ENCODE results near the gene HSPA1A. TPM values are rescaled to one million over a fixed set of nuclear protein-coding genes. Genes with fewer than 3 reads are reported as not detected.
A peak's percentile ranks its signal among the peaks of the same experiment; 100 is the strongest.

HSPA1A gene
- total RNA-seq, 1 donor: 132 TPM

DNA sequence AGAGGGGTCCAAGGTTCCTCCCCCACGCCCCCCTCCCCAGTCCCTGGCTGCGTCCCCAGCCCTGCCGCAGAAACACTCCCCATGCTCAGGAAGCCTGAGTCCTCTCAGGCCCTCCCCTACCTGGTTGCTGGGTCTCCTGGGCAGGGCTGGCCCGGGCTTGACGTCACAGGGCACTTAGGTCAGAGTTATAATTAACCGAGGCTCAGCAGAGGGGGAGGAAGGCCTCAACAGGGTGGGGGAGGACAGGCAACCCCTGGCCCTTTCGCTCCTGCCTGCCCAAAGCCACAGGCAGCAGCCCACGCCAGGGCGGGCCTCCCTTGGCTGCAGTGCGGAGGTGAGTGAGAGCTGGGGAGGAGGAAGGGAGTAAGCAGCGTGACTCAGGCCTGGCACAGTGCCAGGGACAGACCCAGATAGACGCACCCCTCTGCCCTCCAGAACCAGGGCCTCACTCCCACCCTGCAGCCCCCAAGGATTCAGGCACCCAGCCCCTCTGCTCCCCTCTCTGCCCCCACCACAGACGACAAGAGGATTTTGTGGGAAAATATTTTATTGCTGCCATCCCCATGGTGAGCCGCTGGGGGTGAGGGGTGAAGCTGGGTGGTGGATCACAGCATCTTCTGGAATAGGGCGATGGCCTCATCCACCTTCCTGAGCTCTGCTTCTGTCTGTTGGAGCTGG is 38.2 kb upstream of the HSPA1A start, which contains the start of gene VWA7:
Gene VWA7, minus strand, starts transcription at position 340 of the 678 bp plus-strand sequence. CDS start 549 bp downstream, outside the sequence.
- no peak within 1 kb of the TSS for H3K4me3 ChIP-seq (ENCODE audit: low read depth, low read length)
- DNase-seq (ENCODE audit: low read depth): peak; percentile 66
- TF ChIP-seq, protein P1, sequence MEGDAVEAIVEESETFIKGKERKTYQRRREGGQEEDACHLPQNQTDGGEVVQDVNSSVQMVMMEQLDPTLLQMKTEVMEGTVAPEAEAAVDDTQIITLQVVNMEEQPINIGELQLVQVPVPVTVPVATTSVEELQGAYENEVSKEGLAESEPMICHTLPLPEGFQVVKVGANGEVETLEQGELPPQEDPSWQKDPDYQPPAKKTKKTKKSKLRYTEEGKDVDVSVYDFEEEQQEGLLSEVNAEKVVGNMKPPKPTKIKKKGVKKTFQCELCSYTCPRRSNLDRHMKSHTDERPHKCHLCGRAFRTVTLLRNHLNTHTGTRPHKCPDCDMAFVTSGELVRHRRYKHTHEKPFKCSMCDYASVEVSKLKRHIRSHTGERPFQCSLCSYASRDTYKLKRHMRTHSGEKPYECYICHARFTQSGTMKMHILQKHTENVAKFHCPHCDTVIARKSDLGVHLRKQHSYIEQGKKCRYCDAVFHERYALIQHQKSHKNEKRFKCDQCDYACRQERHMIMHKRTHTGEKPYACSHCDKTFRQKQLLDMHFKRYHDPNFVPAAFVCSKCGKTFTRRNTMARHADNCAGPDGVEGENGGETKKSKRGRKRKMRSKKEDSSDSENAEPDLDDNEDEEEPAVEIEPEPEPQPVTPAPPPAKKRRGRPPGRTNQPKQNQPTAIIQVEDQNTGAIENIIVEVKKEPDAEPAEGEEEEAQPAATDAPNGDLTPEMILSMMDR (IDR thresholded peaks at IDR 0.05; ENCODE audit: insufficient read depth, low read depth, low read length): no peak

DNA sequence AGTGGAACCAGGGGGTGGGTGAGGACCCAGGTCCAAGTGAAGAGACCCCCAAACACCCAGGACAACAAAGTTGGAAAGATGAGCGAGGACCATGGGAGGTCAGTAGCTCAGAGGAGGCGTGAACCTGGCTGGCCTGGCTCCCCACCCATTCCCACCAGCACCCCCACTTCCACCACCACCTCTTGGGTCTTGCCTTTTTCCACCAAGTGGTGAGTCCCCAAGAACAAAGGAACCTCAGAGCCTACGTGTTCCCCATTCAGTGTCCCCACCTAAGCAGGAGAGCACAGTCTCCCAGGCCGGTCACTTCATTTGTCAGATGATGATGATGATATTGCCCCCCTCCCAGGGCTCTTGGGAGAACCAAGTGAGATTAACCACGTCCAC is 37.7 kb upstream of the HSPA1A start:
- DNase-seq (ENCODE audit: low read depth): no peak
- H3K4me3 ChIP-seq (ENCODE audit: low read depth, low read length): no peak overlapping the region
- TF ChIP-seq, protein P1 (IDR thresholded peaks at IDR 0.05; ENCODE audit: insufficient read depth, low read depth, low read length): no peak

DNA sequence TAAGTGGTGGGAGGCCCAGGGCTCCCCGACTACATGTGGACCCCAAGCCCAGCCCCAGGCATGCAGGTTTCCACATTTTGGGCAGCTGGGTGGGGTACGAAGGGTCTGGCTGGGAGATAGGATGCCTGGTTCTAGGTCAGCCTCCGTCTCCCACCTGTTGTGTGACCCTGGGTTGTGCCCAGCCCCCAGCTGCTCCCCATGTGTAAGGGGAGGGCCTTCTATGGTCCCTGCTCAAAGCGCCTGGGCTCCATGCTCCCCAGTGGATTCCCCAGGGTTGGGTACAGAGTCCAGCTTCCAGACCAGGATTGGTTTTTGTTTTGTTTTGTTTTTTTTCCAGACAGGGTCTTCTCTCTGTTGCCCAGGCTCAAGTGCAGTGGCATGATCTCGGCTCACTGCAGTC is 37.1 kb upstream of the HSPA1A start:
- DNase-seq (ENCODE audit: low read depth): no peak
- TF ChIP-seq, protein P1 (IDR thresholded peaks at IDR 0.05; ENCODE audit: insufficient read depth, low read depth, low read length): no peak
- no peak overlapping the region for H3K4me3 ChIP-seq (ENCODE audit: low read depth, low read length)

DNA sequence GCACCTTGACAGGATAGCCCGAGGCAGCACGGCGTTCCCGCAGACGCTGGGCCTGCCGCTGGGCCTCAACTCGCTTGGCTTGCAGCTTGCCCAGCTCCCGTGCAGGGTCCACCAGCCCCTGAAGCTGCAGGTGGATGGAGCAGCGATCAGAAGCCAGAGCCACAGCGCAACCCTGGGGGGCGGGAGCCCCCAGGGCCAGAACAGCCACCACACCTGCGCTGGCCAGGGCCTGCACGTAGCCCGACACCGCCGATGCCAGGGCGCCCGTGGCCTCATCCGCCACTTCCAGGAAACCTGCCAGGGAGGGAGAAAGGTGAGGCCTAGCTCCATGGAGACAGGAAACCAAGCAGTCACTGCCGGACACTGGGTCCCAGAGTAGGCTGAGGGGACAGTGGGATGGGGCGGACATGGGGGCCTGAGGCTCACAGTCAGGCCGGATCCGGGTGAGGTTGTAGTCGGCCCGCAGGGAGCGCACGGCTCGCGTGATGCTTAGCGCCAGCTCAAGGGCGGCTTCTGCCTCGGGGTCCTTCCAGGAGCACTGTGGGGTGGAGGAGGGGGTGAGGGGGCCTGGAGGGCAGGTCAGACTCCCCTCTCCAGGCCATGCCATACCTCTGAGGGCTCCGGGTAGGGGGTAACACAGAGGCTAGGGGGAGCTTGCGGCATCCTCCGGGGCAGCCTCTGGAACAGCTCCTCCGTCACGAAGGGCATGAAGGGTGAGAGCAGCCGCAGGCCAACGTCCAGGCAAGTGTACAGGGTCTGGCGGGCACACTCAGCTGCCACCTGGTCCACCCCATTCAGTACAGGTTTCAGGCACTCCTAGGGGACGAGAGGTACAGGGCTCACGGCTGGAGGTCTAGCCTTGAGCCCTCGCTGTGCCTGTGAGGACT is 36.1 kb upstream of the HSPA1A start:
- TF ChIP-seq, protein P1 (IDR thresholded peaks at IDR 0.05; ENCODE audit: insufficient read depth, low read depth, low read length): no peak
- no peak overlapping the region for H3K4me3 ChIP-seq (ENCODE audit: low read depth, low read length)
- no peak for DNase-seq (ENCODE audit: low read depth)

DNA sequence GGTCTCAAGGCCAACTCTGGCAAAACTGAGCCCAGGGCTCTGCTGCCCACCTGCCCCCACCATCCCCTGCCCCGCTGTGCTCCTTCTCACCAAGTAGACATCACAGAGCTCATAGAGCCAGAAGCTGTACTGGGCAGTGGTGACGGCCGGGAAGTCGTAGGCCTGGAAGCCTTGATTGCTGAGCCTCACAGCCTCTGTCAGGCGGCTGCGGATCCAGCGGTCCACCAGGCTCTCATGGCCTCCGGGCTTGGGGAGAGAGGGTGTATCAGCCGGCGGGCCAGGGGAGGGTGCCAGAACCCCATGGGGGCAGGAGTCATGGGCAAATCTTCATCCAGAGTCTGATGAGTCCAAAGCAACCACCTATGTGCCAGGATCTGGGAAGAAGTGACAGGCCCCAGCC is 35.4 kb upstream of the HSPA1A start:
- H3K4me3 ChIP-seq (ENCODE audit: low read depth, low read length): no peak overlapping the region
- TF ChIP-seq, protein P1 (IDR thresholded peaks at IDR 0.05; ENCODE audit: insufficient read depth, low read depth, low read length): no peak
- DNase-seq (ENCODE audit: low read depth): no peak

DNA sequence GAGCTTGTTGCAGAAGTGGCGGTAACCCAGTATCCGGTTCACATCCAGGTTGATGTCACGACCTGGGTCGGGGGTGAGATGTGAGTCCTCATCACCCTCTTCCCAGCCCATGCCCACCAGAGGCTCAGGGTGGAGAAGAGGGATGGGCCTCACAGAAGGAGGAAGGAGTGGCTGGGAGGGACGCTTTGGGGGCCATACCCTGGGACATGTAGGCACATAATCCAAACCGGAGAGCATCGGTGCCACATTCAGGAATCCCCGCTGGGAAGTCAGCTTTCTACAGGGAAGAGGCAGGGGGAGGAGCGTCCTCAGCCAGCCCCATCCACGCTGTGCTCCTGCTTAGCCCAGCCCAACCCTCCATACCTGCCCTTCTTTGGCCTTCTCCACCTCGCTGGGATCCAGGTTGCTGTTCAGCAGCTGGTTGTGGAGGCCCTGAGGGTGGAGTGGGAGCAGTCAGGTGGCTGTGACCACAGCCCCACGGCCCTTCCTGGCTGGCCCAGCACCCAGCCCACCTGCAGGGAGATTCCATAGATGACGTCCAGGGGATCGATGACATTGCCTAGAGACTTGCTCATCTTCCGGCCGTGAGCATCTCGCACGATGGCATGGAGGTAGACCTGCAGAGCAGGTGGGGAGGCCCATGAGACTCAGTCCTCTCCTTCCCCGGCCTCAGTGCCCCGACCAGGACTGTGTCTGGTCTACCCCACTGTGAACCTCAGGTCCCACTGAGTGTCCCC is 34.7 kb upstream of the HSPA1A start:
- no peak for DNase-seq (ENCODE audit: low read depth)
- TF ChIP-seq, protein P1 (IDR thresholded peaks at IDR 0.05; ENCODE audit: insufficient read depth, low read depth, low read length): no peak
- H3K4me3 ChIP-seq (ENCODE audit: low read depth, low read length): no peak overlapping the region

Data from fibroblast of villous mesenchyme (primary cell).